ENCODE measurements around the gene TSGA10IP. TPM values are rescaled to one million over a fixed set of nuclear protein-coding genes. Genes with fewer than 3 reads are reported as not detected.

The TSGA10IP gene
- total and polyA plus RNA-seq, 4 donors = 0.07 to 0.34 (median 0.27) TPM

DNA sequence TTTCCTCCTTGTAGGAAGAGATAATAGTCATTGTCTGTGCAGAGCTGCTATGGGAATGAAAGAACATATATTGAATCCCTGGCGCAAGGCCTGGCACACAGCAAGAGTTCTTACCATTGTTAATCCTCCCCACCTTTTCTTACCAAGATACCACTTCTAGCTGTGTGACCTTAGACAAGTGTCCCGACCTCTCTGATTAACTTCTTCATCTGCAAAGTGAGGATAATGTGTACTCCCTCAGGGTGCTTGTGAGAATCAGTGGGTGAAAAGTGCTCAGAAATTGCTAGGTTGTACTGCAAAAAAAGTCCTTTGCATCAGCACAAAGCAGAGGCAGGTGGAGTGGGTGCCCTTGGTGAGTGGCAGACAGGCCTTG, 62.8 kb downstream of the TSGA10IP start:
- Histone ChIP-seq H3K27me3 (ENCODE audit: control insufficient read depth in 3 of 3, insufficient read depth in 3 of 3, low read length in 2 of 3) (peaks cover 0 to 23% (median 19%) of the 10 kb centered on the region in 3 donors), H3K4me1 (ENCODE audit: control insufficient read depth in 5 of 5, insufficient read depth in 5 of 5, low read length in 5 of 5) (peaks cover 0 to 10% (median 4%) of the 10 kb centered on the region in 5 donors), H3K4me3 (no peak overlapping the region), H3K36me3 (ENCODE audit: control insufficient read depth in 4 of 4, insufficient read depth in 4 of 4, low read length in 4 of 4) (peaks cover 0 to 18% (median 14%) of the 10 kb centered on the region in 4 donors), H3K9ac (ENCODE audit: insufficient read depth in 1 of 2, low read length in 2 of 2) (no peak overlapping the region), H3K27ac (ENCODE audit: low read depth in 1 of 2, low read length in 1 of 2) (no peak overlapping the region), H3K9me3 (ENCODE audit: control insufficient read depth in 4 of 4, insufficient read depth in 3 of 4, low read length in 3 of 4) (no peaks in the 10 kb centered on the region)
- DNase-seq (no peak), ATAC-seq (ENCODE audit: insufficient read depth, low FRiP score) (no peak)
- 73 to 93% methylated on average over 2 of the region's 2 CpGs for WGBS, 2 donors
- no peak for TF ChIP-seq CTCF (IDR thresholded peaks at IDR 0.05; ENCODE audit: control extremely low read depth, extremely low read depth)

DNA sequence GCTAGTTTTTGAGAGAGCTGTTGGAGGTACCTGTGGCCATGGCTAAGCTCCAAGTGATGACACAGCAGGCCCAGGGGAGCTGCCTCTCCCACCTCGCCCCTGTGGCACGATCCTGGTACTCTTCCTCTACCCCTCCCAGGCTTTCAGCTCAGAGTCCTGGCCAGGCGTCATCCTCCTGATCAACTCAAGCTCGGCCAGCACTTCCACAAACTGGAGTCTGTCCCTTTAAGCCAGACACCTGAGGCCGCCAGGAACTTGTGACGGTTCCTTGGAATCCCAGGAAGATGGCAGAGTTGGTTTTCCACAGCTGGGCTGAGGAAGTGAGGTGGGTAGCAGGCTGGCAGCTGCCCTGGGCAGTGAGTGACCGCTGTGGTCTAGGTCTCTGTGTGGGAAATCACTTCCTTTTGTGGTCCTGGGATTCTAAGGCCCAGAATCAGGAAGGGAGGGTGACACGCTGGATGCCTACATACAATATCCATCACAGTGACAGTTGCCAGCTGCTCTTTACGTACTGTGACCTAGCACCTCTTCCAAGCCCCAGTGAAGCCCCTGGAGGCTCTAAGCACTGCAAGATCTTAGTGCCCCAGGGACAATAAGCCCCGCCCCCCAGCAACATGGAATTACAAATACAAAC, 63.3 kb downstream of the TSGA10IP start:
- peaks cover 0 to 24% (median 20%) of the 10 kb centered on the region in 3 donors for H3K27me3 ChIP-seq (ENCODE audit: control insufficient read depth in 3 of 3, insufficient read depth in 3 of 3, low read length in 2 of 3)
- H3K27ac ChIP-seq (ENCODE audit: low read depth in 1 of 2, low read length in 1 of 2) = no peak overlapping the region
- no peaks in the 10 kb centered on the region for H3K9me3 ChIP-seq (ENCODE audit: control insufficient read depth in 4 of 4, insufficient read depth in 3 of 4, low read length in 3 of 4)
- no peak overlapping the region for H3K9ac ChIP-seq (ENCODE audit: insufficient read depth in 1 of 2, low read length in 2 of 2)
- ATAC-seq (ENCODE audit: insufficient read depth, low FRiP score) (no peak), DNase-seq (no peak)
- H3K4me1 ChIP-seq (ENCODE audit: control insufficient read depth in 5 of 5, insufficient read depth in 5 of 5, low read length in 5 of 5) = peaks cover 0 to 5% (median 0%) of the 10 kb centered on the region in 5 donors
- WGBS, 2 donors = 55% methylated on average over 10 of the region's 10 CpGs
- no peak for TF ChIP-seq CTCF (IDR thresholded peaks at IDR 0.05; ENCODE audit: control extremely low read depth, extremely low read depth)
- H3K36me3 ChIP-seq (ENCODE audit: control insufficient read depth in 4 of 4, insufficient read depth in 4 of 4, low read length in 4 of 4) = peaks cover 0 to 16% (median 13%) of the 10 kb centered on the region in 4 donors
- no peak overlapping the region for H3K4me3 ChIP-seq

Other genes starting within 250 kb of the TSGA10IP start
- 10 to 100 TPM; 45.3 to 88.6 TPM for gene KAT5, start 233.2 kb upstream of the TSGA10IP start, total RNA-seq
- gene KAT5, start 233.2 kb upstream of the TSGA10IP start, polyA plus RNA-seq = 10 to 100 TPM; 70.0 to 95.3 TPM
- 10 to 100 TPM; 21.8 to 62.3 TPM for gene RNASEH2C, start 224.7 kb upstream of the TSGA10IP start, total RNA-seq
- gene RNASEH2C, start 224.7 kb upstream of the TSGA10IP start, polyA plus RNA-seq = 10 to 100 TPM; 88.5 to 97.7 TPM
- gene AP5B1, start 164.5 kb upstream of the TSGA10IP start, total RNA-seq = 10 to 100 TPM in 1 of 2 donors, 1 to 10 TPM in 1; 8.6 to 35.5 TPM
- gene AP5B1, start 164.5 kb upstream of the TSGA10IP start, polyA plus RNA-seq = 10 to 100 TPM; 13.0 to 35.1 TPM
- under 1 TPM; 0.17 to 0.77 TPM for gene OVOL1, start 158.4 kb upstream of the TSGA10IP start, total RNA-seq
- gene OVOL1, start 158.4 kb upstream of the TSGA10IP start, polyA plus RNA-seq = 1 to 10 TPM in 1 of 2 donors, under 1 TPM in 1; 0.96 to 1.4 TPM
- gene SNX32, start 111.5 kb upstream of the TSGA10IP start, total RNA-seq = under 1 TPM; 0.52 to 0.77 TPM
- under 1 TPM; 0.14 to 0.88 TPM for gene SNX32, start 111.5 kb upstream of the TSGA10IP start, polyA plus RNA-seq
- 100 to 1,000 TPM; 387 to 967 TPM for gene CFL1, start 87.3 kb upstream of the TSGA10IP start, total RNA-seq
- gene CFL1, start 87.3 kb upstream of the TSGA10IP start, polyA plus RNA-seq = 1,000 to 10,000 TPM in 1 of 2 donors, 100 to 1,000 TPM in 1; 493 to 1,282 TPM
- 10 to 100 TPM; 35.0 to 61.4 TPM for gene MUS81, start 85.0 kb upstream of the TSGA10IP start, total RNA-seq
- gene MUS81, start 85.0 kb upstream of the TSGA10IP start, polyA plus RNA-seq = 10 to 100 TPM; 46.2 to 62.2 TPM
- 10 to 100 TPM; 62.8 to 67.0 TPM for gene EFEMP2, start 72.7 kb upstream of the TSGA10IP start, total RNA-seq
- gene EFEMP2, start 72.7 kb upstream of the TSGA10IP start, polyA plus RNA-seq = 10 to 100 TPM; 34.2 to 44.8 TPM
- gene CTSW, start 65.6 kb upstream of the TSGA10IP start, total RNA-seq = 1 to 10 TPM; 3.1 to 4.6 TPM
- 1 to 10 TPM; 2.9 to 8.7 TPM for gene CTSW, start 65.6 kb upstream of the TSGA10IP start, polyA plus RNA-seq
- 10 to 100 TPM; 49.8 to 74.6 TPM for gene FIBP, start 57.0 kb upstream of the TSGA10IP start, total RNA-seq
- 10 to 100 TPM; 47.1 to 77.2 TPM for gene FIBP, start 57.0 kb upstream of the TSGA10IP start, polyA plus RNA-seq
- gene CCDC85B, start 54.8 kb upstream of the TSGA10IP start, total RNA-seq = 10 to 100 TPM; 20.7 to 55.4 TPM
- 10 to 100 TPM; 52.5 to 63.4 TPM for gene CCDC85B, start 54.8 kb upstream of the TSGA10IP start, polyA plus RNA-seq
- 10 to 100 TPM in 1 of 2 donors, under 1 TPM in 1; 0.43 to 11.4 TPM for gene FOSL1, start 45.1 kb upstream of the TSGA10IP start, total RNA-seq
- 10 to 100 TPM; 19.2 to 19.9 TPM for gene FOSL1, start 45.1 kb upstream of the TSGA10IP start, polyA plus RNA-seq
- 10 to 100 TPM; 17.9 to 38.8 TPM for gene C11orf68, start 26.4 kb upstream of the TSGA10IP start, total RNA-seq
- gene C11orf68, start 26.4 kb upstream of the TSGA10IP start, polyA plus RNA-seq = 10 to 100 TPM; 26.8 to 30.8 TPM
- 10 to 100 TPM; 40.8 to 92.7 TPM for gene DRAP1, start 26.1 kb upstream of the TSGA10IP start, total RNA-seq
- gene DRAP1, start 26.1 kb upstream of the TSGA10IP start, polyA plus RNA-seq = 100 to 1,000 TPM in 1 of 2 donors, 10 to 100 TPM in 1; 99.4 to 140 TPM
- 10 to 100 TPM; 31.4 to 52.3 TPM for gene SART1, start 16.3 kb downstream of the TSGA10IP start, total RNA-seq
- 100 to 1,000 TPM in 1 of 2 donors, 10 to 100 TPM in 1; 44.3 to 145 TPM for gene SART1, start 16.3 kb downstream of the TSGA10IP start, polyA plus RNA-seq
- gene EIF1AD, start 56.7 kb downstream of the TSGA10IP start, total RNA-seq = 10 to 100 TPM; 27.4 to 33.2 TPM
- 10 to 100 TPM; 22.0 to 29.9 TPM for gene EIF1AD, start 56.7 kb downstream of the TSGA10IP start, polyA plus RNA-seq
- gene BANF1, start 57.0 kb downstream of the TSGA10IP start, total RNA-seq = 100 to 1,000 TPM in 1 of 2 donors, 10 to 100 TPM in 1; 17.7 to 185 TPM
- 100 to 1,000 TPM; 132 to 315 TPM for gene BANF1, start 57.0 kb downstream of the TSGA10IP start, polyA plus RNA-seq
- gene CST6, start 66.5 kb downstream of the TSGA10IP start, total RNA-seq = 10 to 100 TPM in 1 of 2 donors, 1 to 10 TPM in 1; 7.1 to 17.7 TPM
- gene CST6, start 66.5 kb downstream of the TSGA10IP start, polyA plus RNA-seq = 10 to 100 TPM; 31.7 to 38.8 TPM
- gene CATSPER1, start 81.0 kb downstream of the TSGA10IP start, total RNA-seq = 1 to 10 TPM in 1 of 2 donors, not detected in 1; 2.9 TPM
- 1 to 10 TPM; 3.1 to 3.3 TPM for gene CATSPER1, start 81.0 kb downstream of the TSGA10IP start, polyA plus RNA-seq
- not detected for gene GAL3ST3, start 103.7 kb downstream of the TSGA10IP start, total RNA-seq
- gene GAL3ST3, start 103.7 kb downstream of the TSGA10IP start, polyA plus RNA-seq = not detected
- gene SF3B2, start 106.9 kb downstream of the TSGA10IP start, total RNA-seq = 100 to 1,000 TPM; 130 to 187 TPM
- 100 to 1,000 TPM in 1 of 2 donors, 10 to 100 TPM in 1; 78.0 to 139 TPM for gene SF3B2, start 106.9 kb downstream of the TSGA10IP start, polyA plus RNA-seq
- gene PACS1, start 124.8 kb downstream of the TSGA10IP start, total RNA-seq = 10 to 100 TPM; 42.8 to 48.8 TPM
- 10 to 100 TPM; 22.2 to 26.6 TPM for gene PACS1, start 124.8 kb downstream of the TSGA10IP start, polyA plus RNA-seq

All from lung (tissue), 12 donors.